Neural crest cell (in vitro differentiated cells): ENCODE measurements around the gene SPINK13. TPM values are rescaled to one million over a fixed set of nuclear protein-coding genes. Genes with fewer than 3 reads are reported as not detected.
"Not testable (repeated sequence)": the region's sequence is repeated elsewhere in the genome, so short reads cannot be mapped to it uniquely, and the experiment has no call there.

ENCODE experiments used
- DNase-seq: peaks from one replicate; pipeline ENCODE4 v3.0.0; 2021; ENCODE audit warnings: low read depth, mixed read lengths, low spot score
- H3K27ac Mint-ChIP-seq: one replicate; pipeline ENCODE4 v1.8.0; 2021; ENCODE audit warnings: mild to moderate bottlenecking, mixed read lengths; ENCODE audit not compliant: unreplicated experiment
- H3K27me3 Mint-ChIP-seq: 2 replicates; pipeline ENCODE4 v1.8.0; 2021; ENCODE audit warnings: low read depth, mild to moderate bottlenecking, mixed read lengths
- H3K36me3 Mint-ChIP-seq: 2 replicates; pipeline ENCODE4 v1.8.0; 2021; ENCODE audit warnings: low read depth, mild to moderate bottlenecking, mixed read lengths
- H3K4me1 Mint-ChIP-seq: 2 replicates; pipeline ENCODE4 v1.8.0; 2021; ENCODE audit warnings: mixed read lengths
- H3K4me3 Mint-ChIP-seq: one replicate; pipeline ENCODE4 v1.8.0; 2021; ENCODE audit warnings: mild to moderate bottlenecking, mixed read lengths
- H3K9me3 Mint-ChIP-seq: 2 replicates; pipeline ENCODE4 v1.8.0; 2021; ENCODE audit warnings: mixed read lengths
- CTCF ChIP-seq: fragments of 200-600 bp; sonication (generic); conservative IDR thresholded peaks from 2 replicates; pipeline ENCODE4 v1.5.0; 2021; ENCODE audit warnings: antibody characterized with exemption, mild to moderate bottlenecking
- total RNA-seq: library from RNA; stranded (reverse); gene quantifications from 2 replicates; pipeline ENCODE4 v1.2.1, GENCODE V29; 2021

The SPINK13 gene
- total RNA-seq, 1 donor from 2014 or later, result not detected

- Mint-ChIP-seq H3K9me3 (peaks cover 15% of the 10 kb centered on the region), H3K27me3 (peaks cover 5% of the 10 kb centered on the region), H3K4me1 (no peaks in the 10 kb centered on the region), H3K4me3 (no peak within 1 kb of the TSS), H3K36me3 (peaks cover 5% of the 10 kb centered on the region), H3K27ac (no peak within 1 kb of the TSS)
- TF ChIP-seq CTCF, result no peak
- DNase-seq, result no peak
These were observed 43.6 kb downstream of the SPINK13 start, which contains the start of gene SPINK7 for GRCh38 chr5:148312153-148312552. SPINK7 (plus strand) TSS chr5:148312423; CDS start chr5:148312484, 61 bp downstream.

DNA sequence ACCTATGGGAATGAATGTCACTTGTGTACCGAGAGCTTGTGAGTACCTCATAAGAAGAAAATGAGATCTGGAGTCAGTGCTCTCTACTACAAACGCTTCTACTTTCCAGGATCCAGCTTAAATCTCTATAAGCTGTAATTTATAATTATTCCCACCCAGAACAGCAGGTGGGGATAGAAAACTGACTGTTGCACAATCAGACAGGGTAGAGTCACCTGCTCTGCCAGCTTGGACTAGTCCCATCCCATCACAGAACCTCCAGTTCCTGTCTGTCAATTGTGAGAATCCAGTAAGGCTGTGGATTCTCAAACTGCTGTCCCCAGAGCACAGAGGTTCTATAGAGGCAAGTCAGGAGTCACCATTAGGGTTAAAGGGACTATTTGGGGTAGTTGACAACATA is 45.6 kb downstream of the SPINK13 start:
- Mint-ChIP-seq H3K27ac (no peak overlapping the region), H3K27me3 (peaks cover 5% of the 10 kb centered on the region), H3K4me3 (no peak overlapping the region), H3K4me1 (no peaks in the 10 kb centered on the region), H3K9me3 (peaks cover 6% of the 10 kb centered on the region), H3K36me3 (peaks cover 5% of the 10 kb centered on the region)
- TF ChIP-seq CTCF, result no peak
- DNase-seq, result no peak

DNA sequence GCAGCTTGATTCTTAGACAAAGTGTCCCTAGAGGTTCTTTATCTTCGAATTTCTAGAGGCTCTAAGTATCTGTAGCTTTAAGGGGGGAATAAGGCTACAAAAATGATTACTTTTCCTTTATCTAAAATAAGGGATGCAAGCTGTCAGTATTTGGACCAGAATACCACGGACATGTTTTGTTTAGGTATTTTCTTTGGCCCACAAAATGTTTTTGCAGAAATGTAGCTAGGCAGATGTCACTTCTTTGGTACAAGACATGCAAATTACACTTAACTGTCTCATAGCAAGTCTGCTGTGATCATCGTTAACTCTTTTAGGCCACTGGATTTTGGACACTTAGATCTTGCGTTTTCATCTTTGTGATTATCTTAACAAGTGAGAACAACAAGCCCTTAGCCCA is 46.1 kb downstream of the SPINK13 start:
- no peak for DNase-seq
- H3K27ac Mint-ChIP-seq, result no peak overlapping the region
- peaks cover 4% of the 10 kb centered on the region for H3K4me1 Mint-ChIP-seq
- peaks cover 2% of the 10 kb centered on the region for H3K9me3 Mint-ChIP-seq
- peaks cover 5% of the 10 kb centered on the region for H3K27me3 Mint-ChIP-seq
- H3K4me3 Mint-ChIP-seq, result no peak overlapping the region
- peaks cover 2% of the 10 kb centered on the region for H3K36me3 Mint-ChIP-seq
- no peak for TF ChIP-seq CTCF

DNA sequence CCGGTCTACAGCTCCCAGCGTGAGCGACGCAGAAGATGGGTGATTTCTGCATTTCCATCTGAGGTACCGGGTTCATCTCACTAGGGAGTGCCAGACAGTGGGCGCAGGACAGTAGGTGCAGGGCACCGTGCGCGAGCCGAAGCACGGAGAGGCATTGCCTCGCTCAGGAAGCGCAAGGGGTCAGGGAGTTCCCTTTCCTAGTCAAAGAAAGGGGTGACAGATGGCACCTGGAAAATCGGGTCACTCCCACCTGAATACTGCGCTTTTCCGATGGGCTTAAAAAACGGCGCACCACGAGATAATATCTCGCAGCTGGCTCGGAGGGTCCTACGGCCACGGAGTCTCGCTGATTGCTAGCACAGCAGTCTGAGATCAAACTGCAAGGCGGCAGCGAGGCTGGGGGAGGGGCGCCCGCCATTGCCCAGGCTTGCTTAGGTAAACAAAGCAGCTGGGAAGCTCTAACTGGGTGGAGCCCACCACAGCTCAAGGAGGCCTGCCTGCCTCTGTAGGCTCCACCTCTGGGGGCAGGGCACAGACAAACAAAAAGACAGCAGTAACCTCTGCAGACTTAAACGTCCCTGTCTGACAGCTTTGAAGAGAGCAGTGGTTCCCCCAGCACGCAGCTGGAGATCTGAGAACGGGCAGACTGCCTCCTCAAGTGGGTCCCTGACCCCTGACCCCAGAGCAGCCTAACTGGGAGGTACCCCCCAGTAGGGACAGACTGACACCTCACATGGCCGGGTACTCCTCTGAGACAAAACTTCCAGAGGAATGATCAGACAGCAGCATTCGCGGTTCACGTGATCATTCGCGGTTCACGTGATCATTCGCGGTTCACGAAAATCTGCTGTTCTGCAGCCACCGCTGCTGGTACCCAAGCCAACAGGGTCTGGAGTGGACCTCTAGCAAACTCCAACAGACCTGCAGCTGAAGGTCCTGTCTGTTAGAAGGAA is 51.7 kb downstream of the SPINK13 start:
- peak; percentile 23 for DNase-seq
- H3K4me1 Mint-ChIP-seq, H3K27me3 Mint-ChIP-seq, H3K36me3 Mint-ChIP-seq, H3K9me3 Mint-ChIP-seq: not testable (repeated sequence)
- H3K27ac Mint-ChIP-seq, result peak overlapping the region; percentile 97
- peak overlapping the region; percentile 92 for H3K4me3 Mint-ChIP-seq

DNA sequence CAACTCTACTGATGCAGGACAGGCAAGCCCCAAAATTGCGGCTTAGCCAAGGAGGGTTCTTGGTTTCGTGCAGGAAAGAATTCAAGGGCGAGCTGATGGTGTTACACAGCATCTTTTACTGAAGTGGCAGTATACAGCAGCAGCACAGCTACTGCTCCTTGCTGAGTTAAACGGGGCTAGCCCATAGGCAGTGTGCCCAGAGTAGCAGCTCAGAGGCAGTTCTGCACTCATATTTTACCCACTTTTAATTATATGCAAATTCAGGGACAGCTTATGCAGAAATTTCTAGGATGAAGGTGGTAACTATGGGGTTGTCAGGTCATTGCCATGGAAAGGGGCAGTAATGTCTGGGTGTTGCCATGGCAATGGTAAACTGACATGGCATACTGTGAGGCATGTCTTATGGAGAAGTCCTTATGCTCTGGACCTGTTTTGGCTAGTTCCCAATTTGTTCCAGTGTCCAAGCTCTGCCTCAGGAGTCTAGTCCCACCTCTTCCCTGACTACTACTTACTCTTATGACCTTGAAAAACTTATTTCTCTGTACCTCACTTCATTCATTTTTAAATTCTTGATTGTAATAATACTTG is 64.8 kb downstream of the SPINK13 start:
- TF ChIP-seq CTCF, result no peak
- Mint-ChIP-seq H3K27me3 (no peaks in the 10 kb centered on the region), H3K4me1 (no peaks in the 10 kb centered on the region), H3K27ac (no peak overlapping the region), H3K36me3 (peaks cover 18% of the 10 kb centered on the region), H3K4me3 (no peak overlapping the region), H3K9me3 (peaks cover 14% of the 10 kb centered on the region)
- no peak for DNase-seq

DNA sequence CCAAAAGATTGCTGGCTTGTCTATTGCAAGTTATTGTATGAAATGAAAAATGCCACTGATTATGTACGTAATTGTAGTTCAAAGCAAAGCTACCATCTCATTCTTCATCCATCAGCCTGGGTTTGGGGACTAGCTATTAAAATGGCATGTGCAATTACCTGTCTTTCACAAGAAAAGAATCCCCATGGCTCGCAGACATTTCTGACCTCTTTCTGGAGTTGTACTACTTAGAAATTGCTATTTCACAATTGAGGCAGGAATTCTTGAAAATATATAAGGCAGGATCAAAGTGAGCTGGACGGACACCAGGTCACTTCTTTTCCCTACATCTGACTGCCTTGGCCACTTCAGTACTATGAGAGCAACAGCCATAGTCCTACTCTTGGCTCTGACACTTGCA is 66.7 kb downstream of the SPINK13 start, which contains the start of gene SPINK9:
SPINK9 (plus strand) TSS at position 301 of the 400 bp plus-strand sequence; CDS start at position 356, 55 bp downstream.
- Mint-ChIP-seq H3K4me3 (no peak within 1 kb of the TSS), H3K27ac (no peak within 1 kb of the TSS), H3K27me3 (no peaks in the 10 kb centered on the region), H3K4me1 (no peaks in the 10 kb centered on the region), H3K36me3 (peaks cover 10% of the 10 kb centered on the region), H3K9me3 (peaks cover 8% of the 10 kb centered on the region)
- TF ChIP-seq CTCF, result no peak
- no peak for DNase-seq
